ENCODE data around the gene CAMP.

CAMP gene

GRCh38 chr3:48274452-48274851 is 51.2 kb downstream of the CAMP start:
- TF ChIP-seq CTCF (conservative IDR thresholded peaks at IDR 0.05), result no peak

More at GRCh38 chr3:48274452-48274851, 51.2 kb downstream of the CAMP start:
- no peak overlapping the region for H3K27ac ChIP-seq

Measured in VCaP (cell line).